Liver (tissue), 3 donors: Measurements from ENCODE around the gene KIF26B.

Source experiments
- MAX ChIP-seq: IDR thresholded peaks from 2 replicates; pipeline ENCODE4 v1.6.1; 2016; ENCODE audit warnings: antibody characterized with exemption
- RAD21 ChIP-seq, 2 donors: IDR thresholded peaks; 2 replicates each; pipeline ENCODE4 v1.6.1; 2016; ENCODE audit warnings: antibody characterized with exemption in 2 of 2, mild to moderate bottlenecking in 2 of 2
- TF ChIP-seq, protein P1 (sequence below): fragments of 150-350 bp; IDR thresholded peaks from 2 replicates; pipeline ENCODE4 v1.5.1; 2017; ENCODE audit warnings: improper control_type of control experiment, low read depth, low read length; ENCODE audit not compliant: missing input control
- donor health status: healthy.
- donor health status: healthy.

DNA sequence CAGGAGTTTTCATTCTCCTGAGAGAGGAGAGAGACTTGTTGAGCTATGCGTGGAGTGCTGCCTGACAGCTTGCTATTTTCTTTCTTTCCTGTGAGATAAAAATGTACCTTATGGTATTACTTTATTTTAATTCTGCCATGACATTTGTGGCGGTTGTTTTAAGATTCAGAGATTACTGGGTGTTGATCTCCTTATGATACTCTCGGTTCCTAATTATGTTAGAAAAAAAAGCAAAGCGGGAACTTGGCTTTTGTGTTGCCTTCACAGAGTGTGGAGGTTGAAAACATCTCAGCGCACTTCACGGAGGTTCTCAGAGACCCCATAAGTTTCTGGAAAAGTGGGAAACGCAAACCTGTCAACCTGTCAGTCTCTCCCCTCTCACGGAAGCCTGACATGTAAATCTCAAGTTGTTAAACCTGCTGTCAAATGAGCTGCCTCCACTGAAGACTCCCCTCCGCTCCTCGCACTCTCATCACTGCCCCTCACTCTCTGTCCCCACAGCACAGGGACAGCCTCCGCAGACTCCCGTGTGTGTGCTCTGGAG, 405.6 kb downstream of the KIF26B start:
- TF ChIP-seq MAX, result no peak
- TF ChIP-seq, protein P1, sequence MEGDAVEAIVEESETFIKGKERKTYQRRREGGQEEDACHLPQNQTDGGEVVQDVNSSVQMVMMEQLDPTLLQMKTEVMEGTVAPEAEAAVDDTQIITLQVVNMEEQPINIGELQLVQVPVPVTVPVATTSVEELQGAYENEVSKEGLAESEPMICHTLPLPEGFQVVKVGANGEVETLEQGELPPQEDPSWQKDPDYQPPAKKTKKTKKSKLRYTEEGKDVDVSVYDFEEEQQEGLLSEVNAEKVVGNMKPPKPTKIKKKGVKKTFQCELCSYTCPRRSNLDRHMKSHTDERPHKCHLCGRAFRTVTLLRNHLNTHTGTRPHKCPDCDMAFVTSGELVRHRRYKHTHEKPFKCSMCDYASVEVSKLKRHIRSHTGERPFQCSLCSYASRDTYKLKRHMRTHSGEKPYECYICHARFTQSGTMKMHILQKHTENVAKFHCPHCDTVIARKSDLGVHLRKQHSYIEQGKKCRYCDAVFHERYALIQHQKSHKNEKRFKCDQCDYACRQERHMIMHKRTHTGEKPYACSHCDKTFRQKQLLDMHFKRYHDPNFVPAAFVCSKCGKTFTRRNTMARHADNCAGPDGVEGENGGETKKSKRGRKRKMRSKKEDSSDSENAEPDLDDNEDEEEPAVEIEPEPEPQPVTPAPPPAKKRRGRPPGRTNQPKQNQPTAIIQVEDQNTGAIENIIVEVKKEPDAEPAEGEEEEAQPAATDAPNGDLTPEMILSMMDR, result no peak
- no peak for TF ChIP-seq RAD21 (IDR thresholded peaks at IDR 0.05)
